Panc1 (cell line): ENCODE data around the gene KCNV2. TPM values are rescaled to one million over a fixed set of nuclear protein-coding genes. Genes with fewer than 3 reads are reported as not detected.

ENCODE experiments used
- ATAC-seq: fragments of 200-7000 bp; cut with Tn5 transposase; 2 replicates; pipeline ENCODE4 v1.9.1; 2020; ENCODE audit warnings: mild to moderate bottlenecking, moderate library complexity
- BruUV-seq: library from RNA; stranded (reverse); fragments of 400-500 nt; replicated peaks from 2 replicates; lab custom pipeline; 2021; lab: Mats Ljungman, UMichigan
- CTCF ChIA-PET: fragments of 300-600 bp; sonication (Branson Sonifier 250); formaldehyde crosslinking; loops from one replicate; lab custom pipeline; 2022; ENCODE audit warnings: antibody characterized with exemption; lab: Charles Lee
- POLR2A ChIA-PET: fragments of 300-600 bp; sonication (Branson Sonifier 250); formaldehyde crosslinking; loops from one replicate; lab custom pipeline; 2022; ENCODE audit warnings: antibody characterized with exemption; lab: Charles Lee
- DNase-seq: peaks from one replicate; pipeline ENCODE4 v3.0.0-alpha.2; 2010; ENCODE audit warnings: low read depth, low spot score
- H3K27ac ChIP-seq: 2 replicates; pipeline ENCODE4 v1.5.1; 2011; ENCODE audit warnings: mild to moderate bottlenecking, low read length, inconsistent platforms
- H3K27me3 ChIP-seq: fragments of 200-500 bp; sonication (Bioruptor generic); 2 replicates; pipeline ENCODE4 v1.6.0; 2014; ENCODE audit warnings: low read length, inconsistent platforms; ENCODE audit not compliant: control insufficient read depth, insufficient read depth
- H3K36me3 ChIP-seq: fragments of 200-500 bp; sonication (Bioruptor generic); 2 replicates; pipeline ENCODE4 v1.5.1; 2014; ENCODE audit warnings: inconsistent platforms, mild to moderate bottlenecking, low read length, moderate library complexity; ENCODE audit not compliant: control insufficient read depth, insufficient read depth
- H3K4me1 ChIP-seq: 2 replicates; pipeline ENCODE4 v1.5.1; 2011; ENCODE audit warnings: inconsistent platforms, mild to moderate bottlenecking, low read length, moderate library complexity; ENCODE audit not compliant: control insufficient read depth, insufficient read depth
- H3K4me3 ChIP-seq, 2 experiments: 2 replicates each; pipeline ENCODE4 v1.5.1; 2011 to 2012; ENCODE audit warnings: low read depth in 2 of 2, low read length in 2 of 2, mild to moderate bottlenecking in 2 of 2, inconsistent platforms in 1 of 2, moderate library complexity in 1 of 2
- H3K9me3 ChIP-seq: fragments of 200-500 bp; sonication (Bioruptor generic); 2 replicates; pipeline ENCODE4 v1.5.1; 2014; ENCODE audit warnings: low read depth, mild to moderate bottlenecking, inconsistent platforms, low read length, moderate library complexity; ENCODE audit not compliant: control insufficient read depth, insufficient read depth
- CTCF ChIP-seq: fragments of 450-650 bp; IDR thresholded peaks from 2 replicates; pipeline ENCODE4 v1.5.1; 2017; ENCODE audit warnings: mild to moderate bottlenecking
- POLR2AphosphoS5 ChIP-seq: IDR thresholded peaks from 2 replicates; pipeline ENCODE4 v1.6.1; 2012; ENCODE audit warnings: mild to moderate bottlenecking, low read depth, low read length, moderate library complexity
- REST ChIP-seq, 2 experiments: IDR thresholded peaks; 2 replicates each; pipeline ENCODE4 v1.6.1; 2011 to 2012; ENCODE audit warnings: low read depth in 2 of 2, control low read depth in 1 of 2, low read length in 1 of 2, mild to moderate bottlenecking in 1 of 2, moderate library complexity in 1 of 2; ENCODE audit not compliant: insufficient read depth in 1 of 2
- SIN3A ChIP-seq: IDR thresholded peaks from 2 replicates; pipeline ENCODE4 v1.6.1; 2012; ENCODE audit warnings: low read depth, mild to moderate bottlenecking, low read length, moderate library complexity, borderline replicate concordance; ENCODE audit not compliant: insufficient read depth
- TCF7L2 ChIP-seq: IDR thresholded peaks from 2 replicates; pipeline ENCODE4 v1.6.1; 2011; ENCODE audit warnings: mild to moderate bottlenecking, low read depth, low read length, inconsistent platforms
- in situ Hi-C: cut with HindIII; loops from 2 replicates; pipeline ENCODE4 v1.10.0; 2016; ENCODE audit warnings: low sequenced_read_pairs, low pct_unique_long_range_greater_than_20kb
- intact Hi-C: fragments of 100-400 bp; cut with micrococcal nuclease; formaldehyde crosslinking; loops from one replicate; pipeline ENCODE4 v1.10.0; 2022; ENCODE audit not compliant: unreplicated experiment
- total RNA-seq: library from RNA; stranded (reverse); gene quantifications from one replicate; pipeline ENCODE4 v1.2.1, GENCODE V29; 2021; ENCODE audit not compliant: unreplicated experiment

The KCNV2 gene
- total RNA-seq, 1 experiment from 2014 or later: not detected

GRCh38 chr9:2674141-2674824 lies 43.0 kb upstream of the KCNV2 start:
- intact Hi-C loops: no loop called here
- TF ChIP-seq REST (IDR thresholded peaks at IDR 0.05; ENCODE audit: insufficient read depth in 1 of 2, low read depth in 2 of 2, low read length in 1 of 2) (no peak), SIN3A (no peak), TCF7L2 (no peak), CTCF (no peak), POLR2AphosphoS5 (no peak)
- ChIA-PET POLR2A (no interaction called here), CTCF (no interaction called here)
- in situ Hi-C loops: no loop called here
- ATAC-seq: no peak
- Histone ChIP-seq H3K27me3 (no peaks in the 10 kb centered on the region), H3K36me3 (no peaks in the 10 kb centered on the region), H3K27ac (no peak overlapping the region), H3K9me3 (no peaks in the 10 kb centered on the region), H3K4me1 (no peaks in the 10 kb centered on the region), H3K4me3 (no peak overlapping the region)
- BruUV-seq: no TSS peak
- no peak for DNase-seq

- ATAC-seq: no peak
- no TSS peak for BruUV-seq
- in situ Hi-C loops (no loop called here), intact Hi-C loops (no loop called here)
- no peaks in the 10 kb centered on the region for H3K27me3 ChIP-seq
- CTCF ChIA-PET: no interaction called here
- H3K9me3 ChIP-seq: no peaks in the 10 kb centered on the region
- POLR2A ChIA-PET: no interaction called here
- H3K27ac ChIP-seq: no peak overlapping the region
- DNase-seq: no peak
- no peak for TF ChIP-seq CTCF
- no peak for TF ChIP-seq POLR2AphosphoS5
- TF ChIP-seq REST (IDR thresholded peaks at IDR 0.05; ENCODE audit: insufficient read depth in 1 of 2, low read depth in 2 of 2, low read length in 1 of 2): no peak
- no peak for TF ChIP-seq SIN3A
- no peak for TF ChIP-seq TCF7L2
- H3K36me3 ChIP-seq: no peaks in the 10 kb centered on the region
- no peaks in the 10 kb centered on the region for H3K4me1 ChIP-seq
- H3K4me3 ChIP-seq: no peak overlapping the region
Observed at GRCh38 chr9:2675834-2676233, 41.5 kb upstream of the KCNV2 start.
